Choroid plexus epithelial cell (primary cell): ENCODE data around the gene ARG2.
"Not testable (repeated sequence)": the region's sequence is repeated elsewhere in the genome, so short reads cannot be mapped to it uniquely, and the experiment has no call there.

ENCODE experiments used
- DNase-seq: peaks from one replicate; pipeline ENCODE4 v3.0.0-alpha.2; 2010; ENCODE audit warnings: low read depth
- H3K4me3 ChIP-seq: 2 replicates; pipeline ENCODE4 v1.5.1; 2011; ENCODE audit warnings: low read depth, mild to moderate bottlenecking, control low read depth, low read length, moderate library complexity
- TF ChIP-seq, protein P1 (sequence below): conservative IDR thresholded peaks from 2 replicates; pipeline ENCODE4 v1.5.1; 2011; ENCODE audit warnings: low read depth, mild to moderate bottlenecking, control low read depth, inconsistent platforms, low read length, moderate library complexity

ARG2 gene

DNA sequence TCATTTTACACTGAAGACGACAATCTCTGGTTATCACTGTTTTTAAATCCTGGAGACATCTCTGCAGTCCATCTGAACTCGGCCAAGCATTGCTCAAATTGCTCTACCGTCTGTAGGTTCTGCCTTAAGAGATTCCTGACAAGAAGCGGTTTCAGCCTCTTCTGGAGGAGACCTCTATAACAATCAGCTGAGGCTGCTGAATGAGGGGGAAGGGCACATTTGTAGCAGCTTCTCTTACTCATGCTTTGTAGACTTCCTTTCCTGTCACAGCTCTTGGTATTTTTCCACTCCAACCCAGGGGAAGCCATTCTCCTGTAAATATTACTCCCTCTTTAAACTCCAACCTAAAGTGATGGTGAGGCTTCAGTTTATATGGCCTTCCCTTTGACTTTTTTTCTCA, 3.0 kb downstream of the ARG2 start:
- peak; percentile 93 for DNase-seq
- TF ChIP-seq, protein P1, sequence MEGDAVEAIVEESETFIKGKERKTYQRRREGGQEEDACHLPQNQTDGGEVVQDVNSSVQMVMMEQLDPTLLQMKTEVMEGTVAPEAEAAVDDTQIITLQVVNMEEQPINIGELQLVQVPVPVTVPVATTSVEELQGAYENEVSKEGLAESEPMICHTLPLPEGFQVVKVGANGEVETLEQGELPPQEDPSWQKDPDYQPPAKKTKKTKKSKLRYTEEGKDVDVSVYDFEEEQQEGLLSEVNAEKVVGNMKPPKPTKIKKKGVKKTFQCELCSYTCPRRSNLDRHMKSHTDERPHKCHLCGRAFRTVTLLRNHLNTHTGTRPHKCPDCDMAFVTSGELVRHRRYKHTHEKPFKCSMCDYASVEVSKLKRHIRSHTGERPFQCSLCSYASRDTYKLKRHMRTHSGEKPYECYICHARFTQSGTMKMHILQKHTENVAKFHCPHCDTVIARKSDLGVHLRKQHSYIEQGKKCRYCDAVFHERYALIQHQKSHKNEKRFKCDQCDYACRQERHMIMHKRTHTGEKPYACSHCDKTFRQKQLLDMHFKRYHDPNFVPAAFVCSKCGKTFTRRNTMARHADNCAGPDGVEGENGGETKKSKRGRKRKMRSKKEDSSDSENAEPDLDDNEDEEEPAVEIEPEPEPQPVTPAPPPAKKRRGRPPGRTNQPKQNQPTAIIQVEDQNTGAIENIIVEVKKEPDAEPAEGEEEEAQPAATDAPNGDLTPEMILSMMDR: no peak
- no peak overlapping the region for H3K4me3 ChIP-seq

DNA sequence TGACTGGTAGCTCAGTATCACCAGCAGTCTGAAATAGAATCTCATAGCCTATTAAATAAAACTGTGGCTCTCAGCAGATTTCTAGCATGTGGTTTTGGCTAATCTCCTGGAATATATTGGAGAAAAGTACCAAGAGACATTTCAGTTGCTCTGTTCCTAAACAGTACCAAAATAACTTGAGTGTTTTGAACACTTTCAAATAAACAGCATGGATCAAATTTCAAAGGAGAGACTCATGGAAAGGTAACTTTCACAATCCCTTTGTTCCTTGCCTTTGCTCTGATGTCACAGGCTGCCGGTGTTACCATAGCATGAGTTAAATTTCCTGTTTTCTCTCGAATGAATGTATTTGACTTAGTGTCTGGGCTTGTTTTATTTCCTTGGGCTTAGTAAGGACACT, 3.4 kb downstream of the ARG2 start:
- TF ChIP-seq, protein P1: no peak
- DNase-seq: peak; percentile 63
- H3K4me3 ChIP-seq: no peak overlapping the region

DNA sequence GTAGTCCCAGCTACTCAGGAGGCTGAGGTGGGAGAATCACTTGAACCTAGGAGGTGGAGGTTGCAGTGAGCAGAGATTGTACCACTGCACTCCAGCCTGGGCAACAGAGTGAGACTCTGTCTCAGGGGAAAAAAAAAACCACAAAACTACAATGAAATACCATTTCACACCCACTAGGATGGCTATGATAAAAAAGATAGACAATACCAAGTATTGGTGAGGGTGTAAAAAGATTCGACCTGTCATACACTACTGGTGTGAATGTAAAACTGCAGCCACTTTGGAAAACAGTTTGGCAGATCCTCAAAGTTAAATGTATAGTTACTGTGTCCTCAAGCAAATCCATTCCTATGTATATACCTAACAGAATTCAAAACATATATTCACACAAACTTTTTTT, 6.4 kb downstream of the ARG2 start:
- DNase-seq, H3K4me3 ChIP-seq: not testable (repeated sequence)

DNA sequence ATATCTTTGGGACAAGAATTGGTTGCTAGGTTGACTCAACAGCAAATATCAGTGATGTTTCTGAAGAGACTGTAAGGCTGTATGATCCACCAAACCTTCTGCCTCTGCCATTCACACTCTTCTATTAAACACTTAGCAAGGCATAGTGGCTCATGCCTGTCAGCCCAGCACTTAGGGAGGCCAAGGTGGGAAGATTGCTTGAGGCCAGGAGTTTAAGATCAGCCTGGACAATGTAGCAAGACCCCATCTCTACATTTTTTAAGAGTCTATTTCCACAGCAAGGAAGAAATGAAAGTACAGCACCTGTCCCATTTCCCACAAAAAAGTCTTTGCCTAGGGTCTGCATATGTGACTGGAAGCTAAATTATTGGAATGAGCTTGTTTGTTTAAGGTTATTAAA, 7.8 kb downstream of the ARG2 start:
- H3K4me3 ChIP-seq: no peak overlapping the region
- TF ChIP-seq, protein P1: no peak
- DNase-seq: no peak

DNA sequence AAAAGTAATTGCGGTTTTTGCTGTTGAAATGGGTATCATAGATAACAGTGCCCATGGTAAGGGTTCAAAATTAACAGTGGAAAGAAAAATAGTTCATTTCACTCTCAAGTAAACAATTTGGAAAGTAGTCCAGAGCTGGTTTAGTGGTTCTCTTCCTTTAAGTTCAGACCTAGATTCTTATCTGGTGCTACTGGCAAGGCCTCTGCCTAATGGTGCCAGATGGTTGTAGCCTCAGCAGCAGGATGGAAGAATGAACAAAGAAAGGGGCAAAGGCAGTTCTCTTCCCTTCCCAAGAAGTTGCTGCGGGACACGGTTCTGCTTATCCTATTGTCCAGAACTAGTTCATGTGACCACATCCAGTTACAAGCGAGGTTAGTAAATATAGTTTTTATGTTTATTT, 10.5 kb downstream of the ARG2 start:
- H3K4me3 ChIP-seq: no peak overlapping the region
- no peak for DNase-seq

DNA sequence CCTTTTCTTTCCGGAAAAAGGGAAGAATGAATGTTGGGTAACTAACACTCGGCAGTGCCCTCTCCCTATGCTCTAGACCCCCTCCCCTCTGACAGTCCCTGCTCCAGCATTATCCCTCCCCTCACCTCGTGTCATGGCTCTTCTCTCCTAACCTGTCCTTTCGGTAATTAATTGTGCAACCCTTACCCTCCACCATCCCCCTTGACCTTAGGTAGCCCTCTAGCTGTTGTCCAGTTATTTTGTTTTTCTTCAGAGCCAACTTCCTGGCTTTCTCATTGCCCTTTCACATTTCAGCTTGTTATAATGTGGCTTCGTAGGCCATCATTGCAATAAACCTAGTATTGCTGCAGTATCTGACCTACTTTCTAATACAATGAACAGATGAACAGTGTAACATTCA, 11.2 kb downstream of the ARG2 start:
- no peak overlapping the region for H3K4me3 ChIP-seq
- no peak for DNase-seq
- TF ChIP-seq, protein P1: no peak

More for the DNA sequence above, 10.5 kb downstream of the ARG2 start:
- TF ChIP-seq, protein P1: no peak

DNA sequence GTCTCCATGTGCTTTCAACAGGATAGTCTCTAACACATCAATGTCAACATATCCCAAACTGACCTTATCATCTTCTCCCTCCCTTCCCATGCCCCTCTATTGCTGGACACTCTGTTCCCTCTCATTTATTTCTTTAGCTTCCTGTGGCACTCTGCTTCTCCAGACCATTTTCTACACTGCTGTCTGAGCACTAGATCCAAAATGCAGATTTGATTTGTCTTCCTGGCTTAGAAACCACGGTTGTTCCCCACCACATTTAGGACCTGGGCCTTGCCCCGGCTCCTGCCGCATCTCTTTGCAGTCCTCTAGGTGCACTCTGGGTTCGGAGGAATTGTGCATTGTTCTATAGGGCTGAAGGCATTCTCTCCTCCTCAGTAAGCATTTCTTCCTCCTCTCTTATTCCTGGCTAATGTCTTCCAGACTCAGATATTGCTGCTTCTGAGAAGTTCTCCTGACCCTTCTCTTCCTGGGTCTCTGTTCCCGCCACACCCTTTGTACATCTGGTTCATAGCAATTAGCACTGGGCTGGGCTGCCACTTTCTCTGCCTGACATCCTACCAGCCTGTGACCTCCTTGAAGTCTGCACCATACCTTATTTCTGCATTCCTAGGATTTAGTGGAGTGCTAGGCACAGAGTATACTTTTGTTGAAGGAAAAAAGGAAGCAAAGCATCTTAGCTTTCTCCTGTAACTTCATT, 13.9 kb downstream of the ARG2 start:
- H3K4me3 ChIP-seq: no peak overlapping the region
- TF ChIP-seq, protein P1: no peak
- DNase-seq: no peak
